Vagina (tissue), 2 donors: ENCODE measurements around the gene PSMC1. TPM values are rescaled to one million over a fixed set of nuclear protein-coding genes. Genes with fewer than 3 reads are reported as not detected.
A peak's percentile ranks its signal among the peaks of the same experiment; 100 is the strongest.

ENCODE experiments used
- DNase-seq, 2 donors: peaks; one replicate each; pipeline ENCODE4 v3.0.0-alpha.2; 2017; ENCODE audit errors: extremely low spot score in 2 of 2
- H3K27ac ChIP-seq: fragments of 200-600 bp; sonication (generic); one replicate; pipeline ENCODE4 v1.5.1; 2019
- H3K27me3 ChIP-seq: fragments of 200-600 bp; sonication (generic); one replicate; pipeline ENCODE4 v1.5.1; 2019
- H3K36me3 ChIP-seq, 2 donors: fragments of 200-600 bp; sonication (generic); one replicate each; pipeline ENCODE4 v1.5.1; 2017 to 2019
- H3K4me1 ChIP-seq: fragments of 200-600 bp; sonication (generic); one replicate; pipeline ENCODE4 v1.5.1; 2019
- H3K4me3 ChIP-seq, 2 donors: fragments of 200-600 bp; sonication (generic); 1 replicate in 1 of 2; 2 replicates in 1 of 2; pipeline ENCODE4 v1.5.1; 2016 to 2019
- H3K9me3 ChIP-seq: fragments of 200-600 bp; sonication (generic); one replicate; pipeline ENCODE4 v1.5.1; 2019
- POLR2A ChIP-seq, 2 donors: fragments of 450-650 bp; IDR thresholded peaks; one replicate each; pipeline ENCODE4 v1.6.1; 2017; ENCODE audit warnings: antibody characterized with exemption in 2 of 2, mild to moderate bottlenecking in 2 of 2, moderate library complexity in 2 of 2
- POLR2AphosphoS5 ChIP-seq, 2 donors: sonication (generic); formaldehyde crosslinking; IDR thresholded peaks; one replicate each; pipeline ENCODE4 v1.9.0; 2017; ENCODE audit warnings: antibody characterized with exemption in 2 of 2, mild to moderate bottlenecking in 2 of 2, low read depth in 1 of 2; ENCODE audit not compliant: insufficient read depth in 1 of 2
- intact Hi-C: fragments of 100-400 bp; cut with DNase I; formaldehyde crosslinking; loops from one replicate; pipeline ENCODE4 v1.15.1; 2023
- total RNA-seq: library from RNA; depleted of rRNA; stranded (reverse); fragments of >200 nt; gene quantifications from one replicate; pipeline ENCODE4 v1.2.3, GENCODE V29; 2016
- TF ChIP-seq, protein P1 (sequence below), 3 experiments: fragments of 450-650 bp in 2 of 3; fragments of 200-600 bp in 1 of 3; sonication (generic) in 1 of 3; IDR thresholded peaks; one replicate each; pipeline ENCODE4 v1.5.1; 2017 to 2019; ENCODE audit warnings: antibody characterized with exemption in 3 of 3, mild to moderate bottlenecking in 2 of 3, moderate library complexity in 2 of 3

Gene PSMC1
- total RNA-seq, 1 donor from 2014 or later = 32.7 TPM

DNA sequence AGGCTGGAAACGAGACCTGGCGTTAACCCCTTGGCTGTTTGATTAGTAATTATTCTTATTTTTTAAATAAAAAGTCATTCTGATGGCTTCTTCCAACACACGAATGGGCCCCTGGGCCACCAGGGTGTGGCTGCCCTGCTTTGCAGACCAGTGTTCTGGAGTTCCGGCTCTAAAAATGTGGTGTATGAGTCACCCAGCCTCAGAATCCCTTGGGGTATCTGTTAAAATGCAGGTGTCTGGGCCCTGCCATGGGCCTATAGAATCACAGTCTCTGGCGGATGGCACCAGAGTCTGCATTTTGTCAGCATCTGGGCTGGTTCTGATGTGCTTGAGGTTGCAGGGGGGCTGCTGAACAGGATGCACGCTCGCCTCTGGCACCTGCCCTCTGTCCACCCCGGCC, 2.5 kb upstream of the PSMC1 start:
- Histone ChIP-seq H3K9me3 (no peaks in the 10 kb centered on the region), H3K4me1 (peaks cover 19% of the 10 kb centered on the region), H3K27ac (no peak overlapping the region), H3K36me3 (no peaks in the 10 kb centered on the region), H3K4me3 (no peak overlapping the region), H3K27me3 (no peaks in the 10 kb centered on the region)
- DNase-seq = no peak
- intact Hi-C loops = no loop called here
- TF ChIP-seq POLR2A (IDR thresholded peaks at IDR 0.05) (no peak), POLR2AphosphoS5 (IDR thresholded peaks at IDR 0.05; ENCODE audit: insufficient read depth in 1 of 2, low read depth in 1 of 2) (no peak)
- TF ChIP-seq, protein P1, sequence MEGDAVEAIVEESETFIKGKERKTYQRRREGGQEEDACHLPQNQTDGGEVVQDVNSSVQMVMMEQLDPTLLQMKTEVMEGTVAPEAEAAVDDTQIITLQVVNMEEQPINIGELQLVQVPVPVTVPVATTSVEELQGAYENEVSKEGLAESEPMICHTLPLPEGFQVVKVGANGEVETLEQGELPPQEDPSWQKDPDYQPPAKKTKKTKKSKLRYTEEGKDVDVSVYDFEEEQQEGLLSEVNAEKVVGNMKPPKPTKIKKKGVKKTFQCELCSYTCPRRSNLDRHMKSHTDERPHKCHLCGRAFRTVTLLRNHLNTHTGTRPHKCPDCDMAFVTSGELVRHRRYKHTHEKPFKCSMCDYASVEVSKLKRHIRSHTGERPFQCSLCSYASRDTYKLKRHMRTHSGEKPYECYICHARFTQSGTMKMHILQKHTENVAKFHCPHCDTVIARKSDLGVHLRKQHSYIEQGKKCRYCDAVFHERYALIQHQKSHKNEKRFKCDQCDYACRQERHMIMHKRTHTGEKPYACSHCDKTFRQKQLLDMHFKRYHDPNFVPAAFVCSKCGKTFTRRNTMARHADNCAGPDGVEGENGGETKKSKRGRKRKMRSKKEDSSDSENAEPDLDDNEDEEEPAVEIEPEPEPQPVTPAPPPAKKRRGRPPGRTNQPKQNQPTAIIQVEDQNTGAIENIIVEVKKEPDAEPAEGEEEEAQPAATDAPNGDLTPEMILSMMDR (IDR thresholded peaks at IDR 0.05) = no peak

DNA sequence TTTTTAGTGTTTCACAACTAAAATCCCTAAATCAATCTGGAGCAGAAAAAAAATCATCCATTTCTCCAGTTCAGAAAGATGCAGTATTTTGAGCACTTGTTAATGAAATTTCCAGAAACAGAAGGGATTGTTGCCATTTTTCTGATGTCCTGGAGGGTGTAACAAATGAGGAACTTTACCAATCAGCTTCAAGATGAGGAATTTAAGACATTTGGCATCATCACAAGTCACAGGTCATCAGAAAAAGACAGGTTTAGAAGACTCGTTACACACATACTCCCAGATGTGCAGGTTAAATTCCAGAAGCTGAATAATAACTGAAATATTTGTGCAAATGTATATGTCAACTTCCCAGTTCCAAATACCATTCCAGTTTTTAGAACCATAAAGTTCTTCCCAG, 482 bp upstream of the PSMC1 start:
- no peak overlapping the region for H3K27ac ChIP-seq
- intact Hi-C loops = no loop called here
- H3K36me3 ChIP-seq = peaks cover 0 to 15% of the 10 kb centered on the region in 2 donors
- DNase-seq = no peak
- no peaks in the 10 kb centered on the region for H3K9me3 ChIP-seq
- H3K27me3 ChIP-seq = no peaks in the 10 kb centered on the region
- peaks cover 23% of the 10 kb centered on the region for H3K4me1 ChIP-seq
- peak overlapping the region; percentile 91 to 98 for H3K4me3 ChIP-seq
- no peak for TF ChIP-seq POLR2AphosphoS5 (IDR thresholded peaks at IDR 0.05; ENCODE audit: insufficient read depth in 1 of 2, low read depth in 1 of 2)
- TF ChIP-seq, protein P1 (IDR thresholded peaks at IDR 0.05) = no peak
- no peak for TF ChIP-seq POLR2A (IDR thresholded peaks at IDR 0.05)

DNA sequence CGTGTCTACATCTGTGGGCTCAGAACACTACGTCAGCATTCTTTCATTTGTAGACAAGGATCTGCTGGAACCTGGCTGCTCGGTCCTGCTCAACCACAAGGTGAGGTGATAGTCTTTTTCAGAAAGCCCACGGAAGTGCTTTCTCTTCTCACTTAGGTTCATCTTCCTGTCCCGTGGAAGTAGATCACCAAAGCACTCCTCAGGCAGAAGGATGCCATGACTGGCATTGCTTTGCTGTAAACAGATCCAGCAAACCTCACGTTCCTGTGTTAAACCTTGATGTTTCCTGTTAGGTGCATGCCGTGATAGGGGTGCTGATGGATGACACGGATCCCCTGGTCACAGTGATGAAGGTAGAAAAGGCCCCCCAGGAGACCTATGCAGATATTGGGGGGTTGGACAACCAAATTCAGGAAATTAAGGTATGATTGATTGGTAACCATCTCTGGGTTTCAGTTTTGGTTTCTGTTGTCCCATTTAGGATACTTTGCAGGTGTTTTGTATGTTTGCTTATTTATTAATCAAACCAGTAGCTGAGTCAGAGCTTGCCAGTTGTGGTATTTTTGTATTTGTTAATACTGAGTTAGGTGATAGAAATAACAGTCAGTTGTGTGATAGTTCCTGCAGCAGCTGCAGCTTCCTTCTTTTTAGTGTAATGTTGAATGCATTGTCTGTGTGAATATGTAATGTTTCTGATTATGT, 7.5 kb downstream of the PSMC1 start:
- intact Hi-C loops = no loop called here
- no peak for TF ChIP-seq POLR2A (IDR thresholded peaks at IDR 0.05)
- TF ChIP-seq POLR2AphosphoS5 (IDR thresholded peaks at IDR 0.05; ENCODE audit: insufficient read depth in 1 of 2, low read depth in 1 of 2) = no peak
- TF ChIP-seq, protein P1 (IDR thresholded peaks at IDR 0.05) = no peak
- H3K36me3 ChIP-seq = peaks cover 4 to 83% of the 10 kb centered on the region in 2 donors

DNA sequence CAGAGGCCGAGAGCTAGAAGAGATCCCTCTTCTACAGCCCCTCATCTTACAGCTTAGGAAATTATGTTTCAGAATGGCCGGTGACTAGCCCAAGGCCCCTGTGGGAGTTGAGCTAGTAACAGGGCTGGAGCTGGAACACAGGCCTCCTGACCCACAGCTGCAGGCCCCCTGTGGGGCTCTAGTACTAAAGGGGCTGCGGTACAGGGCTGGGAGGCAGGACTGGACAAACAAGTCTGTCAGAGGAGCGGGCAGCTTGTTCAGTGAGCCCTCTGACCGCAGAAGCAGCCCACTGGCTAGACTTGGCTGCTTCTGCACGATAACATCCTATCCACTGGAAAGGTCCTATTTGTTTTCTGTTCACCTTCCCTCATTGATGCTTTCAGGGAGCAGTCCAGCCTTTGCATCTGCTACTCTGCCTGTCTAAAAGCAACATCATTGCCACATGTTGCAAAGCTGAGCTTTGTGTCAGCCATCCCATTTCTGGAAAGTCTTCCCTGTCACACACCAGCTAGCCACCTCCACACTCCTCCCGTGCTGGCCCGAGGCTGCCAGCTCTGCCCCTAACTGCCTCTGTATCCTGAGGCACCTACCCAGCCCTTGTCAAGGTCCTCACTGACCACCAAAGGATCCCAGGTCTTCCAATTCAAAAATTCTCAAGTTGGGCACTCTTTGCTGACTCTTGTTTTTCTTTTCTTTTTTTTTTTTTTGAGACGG, 10.2 kb downstream of the PSMC1 start:
- intact Hi-C loops = no loop called here

More for the DNA sequence above, 7.5 kb downstream of the PSMC1 start:
- Histone ChIP-seq H3K9me3 (no peaks in the 10 kb centered on the region), H3K4me3 (no peak overlapping the region), H3K4me1 (peaks cover 2% of the 10 kb centered on the region), H3K27ac (no peak overlapping the region), H3K27me3 (no peaks in the 10 kb centered on the region)
- no peak for DNase-seq

More for the DNA sequence above, 10.2 kb downstream of the PSMC1 start:
- Histone ChIP-seq H3K4me1 (no peaks in the 10 kb centered on the region), H3K27ac (no peak overlapping the region), H3K36me3 (peaks cover 4 to 84% of the 10 kb centered on the region in 2 donors), H3K4me3 (no peak overlapping the region), H3K27me3 (no peaks in the 10 kb centered on the region), H3K9me3 (no peaks in the 10 kb centered on the region)
- DNase-seq = no peak
- TF ChIP-seq, protein P1 (IDR thresholded peaks at IDR 0.05) = no peak
- no peak for TF ChIP-seq POLR2A (IDR thresholded peaks at IDR 0.05)
- no peak for TF ChIP-seq POLR2AphosphoS5 (IDR thresholded peaks at IDR 0.05; ENCODE audit: insufficient read depth in 1 of 2, low read depth in 1 of 2)
